Measurements from ENCODE around the gene MDFIC.

The MDFIC gene

GRCh38 chr7:114940220-114940619 is 18.3 kb downstream of the MDFIC start:
- no peak for TF ChIP-seq Cebpa-rat (IDR thresholded peaks at IDR 0.05)
- H3K4me3 ChIP-seq: no peak overlapping the region
- H3K4me2 ChIP-seq: peak overlapping the region in 1 of 11 experiments; percentile 10; a peak in 1 of 22 replicates
- no peak overlapping the region for H3K27ac ChIP-seq
- H4K20me1 ChIP-seq: no peaks in the 10 kb centered on the region
- H3K27me3 ChIP-seq: 0 out of 22 replicates have a peak, but pooled peaks cover 0 to 7% (median 0%) of the 10 kb centered on the region in 11 experiments
- no peaks in the 10 kb centered on the region for H3K9me3 ChIP-seq (replicated peaks in 1 of 11)
- peaks cover 0 to 59% (median 0%) of the 10 kb centered on the region in 10 experiments; a peak in 6 of 20 replicates for H3K4me1 ChIP-seq
- no peak overlapping the region for H3K9ac ChIP-seq
- no peaks in the 10 kb centered on the region for H3K36me3 ChIP-seq

GRCh38 chr7:114941692-114942091 is 19.8 kb downstream of the MDFIC start:
- Histone ChIP-seq H3K4me2 (peak overlapping the region in 2 of 11 experiments; percentile 57 to 65; a peak in 4 of 22 replicates), H4K20me1 (no peaks in the 10 kb centered on the region), H3K4me3 (no peak overlapping the region), H3K36me3 (no peaks in the 10 kb centered on the region), H3K9ac (no peak overlapping the region), H3K4me1 (peaks cover 0 to 45% (median 0%) of the 10 kb centered on the region in 10 experiments; a peak in 6 of 20 replicates), H3K9me3 (replicated peaks in 1 of 11) (no peaks in the 10 kb centered on the region), H3K27me3 (0 out of 22 replicates have a peak, but pooled peaks cover 0 to 7% (median 0%) of the 10 kb centered on the region in 11 experiments), H3K27ac (no peak overlapping the region)
- no peak for TF ChIP-seq Cebpa-rat (IDR thresholded peaks at IDR 0.05)

GRCh38 chr7:114942446-114943175 is 20.7 kb downstream of the MDFIC start:
- peak overlapping the region in 3 of 11 experiments; percentile 45 to 65 (median 57); a peak in 4 of 22 replicates for H3K4me2 ChIP-seq
- TF ChIP-seq Cebpa-rat (IDR thresholded peaks at IDR 0.05): no peak
- no peaks in the 10 kb centered on the region for H3K9me3 ChIP-seq (replicated peaks in 1 of 11)
- H3K9ac ChIP-seq: no peak overlapping the region
- H3K4me1 ChIP-seq: peaks cover 0 to 38% (median 0%) of the 10 kb centered on the region in 10 experiments; a peak in 6 of 20 replicates
- H4K20me1 ChIP-seq: no peaks in the 10 kb centered on the region
- H3K36me3 ChIP-seq: no peaks in the 10 kb centered on the region
- peaks cover 0 to 14% (median 0%) of the 10 kb centered on the region in 11 experiments; a peak in 3 of 22 replicates for H3K27me3 ChIP-seq
- H3K4me3 ChIP-seq: no peak overlapping the region
- H3K27ac ChIP-seq: no peak overlapping the region

- Histone ChIP-seq H3K27me3 (peaks cover 0 to 21% (median 0%) of the 10 kb centered on the region in 11 experiments; a peak in 4 of 22 replicates), H3K9ac (no peak overlapping the region), H3K4me3 (no peak overlapping the region), H4K20me1 (no peaks in the 10 kb centered on the region), H3K9me3 (replicated peaks in 1 of 11) (no peaks in the 10 kb centered on the region), H3K27ac (no peak overlapping the region), H3K36me3 (no peaks in the 10 kb centered on the region), H3K4me1 (peaks cover 0 to 37% (median 0%) of the 10 kb centered on the region in 10 experiments; a peak in 6 of 20 replicates), H3K4me2 (no peak overlapping the region)
- no peak for TF ChIP-seq Cebpa-rat (IDR thresholded peaks at IDR 0.05)
Observed at GRCh38 chr7:114943530-114943929, 21.6 kb downstream of the MDFIC start.

- no peaks in the 10 kb centered on the region for H4K20me1 ChIP-seq
- H3K9me3 ChIP-seq (replicated peaks in 1 of 11): no peaks in the 10 kb centered on the region
- peaks cover 0 to 21% (median 0%) of the 10 kb centered on the region in 11 experiments; a peak in 4 of 22 replicates for H3K27me3 ChIP-seq
- no peak overlapping the region for H3K27ac ChIP-seq
- no peaks in the 10 kb centered on the region for H3K36me3 ChIP-seq
- no peak overlapping the region for H3K4me3 ChIP-seq
- peaks cover 1 to 42% (median 4%) of the 10 kb centered on the region in 10 experiments for H3K4me1 ChIP-seq
- no peak for TF ChIP-seq Cebpa-rat (IDR thresholded peaks at IDR 0.05)
- H3K9ac ChIP-seq: no peak overlapping the region
- H3K4me2 ChIP-seq: 0 out of 22 replicates have a peak overlapping the region, but pooled peaks of 1 of the 11 experiments have one; percentile 12
Observed at GRCh38 chr7:114943953-114944744, 22.3 kb downstream of the MDFIC start.

- Histone ChIP-seq H3K27ac (no peak overlapping the region), H3K36me3 (no peaks in the 10 kb centered on the region), H3K4me1 (peaks cover 8 to 45% (median 13%) of the 10 kb centered on the region in 10 experiments), H3K9ac (no peak overlapping the region), H4K20me1 (no peaks in the 10 kb centered on the region), H3K4me3 (no peak overlapping the region), H3K27me3 (peaks cover 0 to 28% (median 0%) of the 10 kb centered on the region in 11 experiments; a peak in 4 of 22 replicates), H3K4me2 (0 out of 22 replicates have a peak overlapping the region, but pooled peaks of 1 of the 11 experiments have one; percentile 12), H3K9me3 (replicated peaks in 1 of 11) (no peaks in the 10 kb centered on the region)
- no peak for TF ChIP-seq Cebpa-rat (IDR thresholded peaks at IDR 0.05)
Observed at GRCh38 chr7:114944745-114945625, 23.1 kb downstream of the MDFIC start.

GRCh38 chr7:114949231-114949630 is 27.3 kb downstream of the MDFIC start:
- Histone ChIP-seq H3K4me1 (peaks cover 8 to 19% (median 13%) of the 10 kb centered on the region in 10 experiments), H3K9me3 (replicated peaks in 1 of 11) (no peaks in the 10 kb centered on the region), H3K27ac (no peak overlapping the region), H3K4me2 (peak overlapping the region; percentile 43 to 76 (median 61); a peak in 21 of 22 replicates), H3K9ac (no peak overlapping the region), H3K27me3 (peaks cover 0 to 48% (median 0%) of the 10 kb centered on the region in 11 experiments; a peak in 6 of 22 replicates), H3K36me3 (no peaks in the 10 kb centered on the region), H3K4me3 (no peak overlapping the region), H4K20me1 (no peaks in the 10 kb centered on the region)
- no peak for TF ChIP-seq Cebpa-rat (IDR thresholded peaks at IDR 0.05)

- Histone ChIP-seq H3K9me3 (replicated peaks in 1 of 11) (no peaks in the 10 kb centered on the region), H3K4me3 (no peak overlapping the region), H4K20me1 (no peaks in the 10 kb centered on the region), H3K27ac (no peak overlapping the region), H3K4me1 (peaks cover 8 to 24% (median 14%) of the 10 kb centered on the region in 10 experiments), H3K36me3 (no peaks in the 10 kb centered on the region), H3K27me3 (peaks cover 0 to 37% (median 0%) of the 10 kb centered on the region in 11 experiments; a peak in 6 of 22 replicates), H3K9ac (no peak overlapping the region), H3K4me2 (no peak overlapping the region)
- TF ChIP-seq Cebpa-rat (IDR thresholded peaks at IDR 0.05): no peak
Observed at GRCh38 chr7:114952296-114952695, 30.4 kb downstream of the MDFIC start.
